ENCODE measurements around the gene MCRIP2.

Gene MCRIP2

DNA sequence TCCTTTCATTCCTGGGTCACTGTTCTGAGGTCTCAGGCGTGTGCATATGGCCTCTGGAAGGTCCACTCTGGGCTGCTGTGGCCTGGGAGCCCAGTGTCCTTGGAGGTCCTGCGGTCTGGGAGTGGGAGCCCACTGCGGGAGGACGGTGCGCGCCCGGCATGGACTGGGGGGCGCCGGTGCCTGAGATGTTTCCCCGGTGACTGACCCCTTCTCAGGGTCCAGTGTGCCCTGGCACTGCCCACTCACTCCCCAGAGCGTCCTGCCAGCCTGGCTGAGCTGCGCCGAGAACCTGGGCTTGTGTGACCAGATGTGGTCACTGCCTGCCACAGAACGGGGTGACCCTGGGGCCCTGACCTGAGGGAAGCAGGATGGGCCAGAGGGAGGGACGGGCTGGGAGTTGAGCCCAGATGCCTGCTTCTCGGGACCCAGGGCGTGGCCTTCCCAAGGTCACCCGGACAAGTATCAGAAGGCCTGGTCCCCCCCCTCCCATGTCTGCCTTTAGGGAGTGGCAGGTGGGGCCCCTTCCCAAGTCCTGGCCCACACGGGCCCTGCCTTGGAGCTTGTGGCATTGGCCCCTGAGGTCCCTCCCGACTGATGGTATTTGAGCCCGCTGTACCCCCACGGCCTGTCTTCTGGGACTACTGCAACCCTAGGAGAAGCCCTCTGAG lies 32.7 kb downstream of the MCRIP2 start:
- POLR2A ChIA-PET (ENCODE audit: low non-redundant PET), result no interaction called here
- CTCF ChIA-PET, result no interaction called here
- H3K27ac ChIP-seq, result peak overlapping the region; percentile 94
- DNase-seq (ENCODE audit: low spot score), result no peak
- TF ChIP-seq, protein P1, sequence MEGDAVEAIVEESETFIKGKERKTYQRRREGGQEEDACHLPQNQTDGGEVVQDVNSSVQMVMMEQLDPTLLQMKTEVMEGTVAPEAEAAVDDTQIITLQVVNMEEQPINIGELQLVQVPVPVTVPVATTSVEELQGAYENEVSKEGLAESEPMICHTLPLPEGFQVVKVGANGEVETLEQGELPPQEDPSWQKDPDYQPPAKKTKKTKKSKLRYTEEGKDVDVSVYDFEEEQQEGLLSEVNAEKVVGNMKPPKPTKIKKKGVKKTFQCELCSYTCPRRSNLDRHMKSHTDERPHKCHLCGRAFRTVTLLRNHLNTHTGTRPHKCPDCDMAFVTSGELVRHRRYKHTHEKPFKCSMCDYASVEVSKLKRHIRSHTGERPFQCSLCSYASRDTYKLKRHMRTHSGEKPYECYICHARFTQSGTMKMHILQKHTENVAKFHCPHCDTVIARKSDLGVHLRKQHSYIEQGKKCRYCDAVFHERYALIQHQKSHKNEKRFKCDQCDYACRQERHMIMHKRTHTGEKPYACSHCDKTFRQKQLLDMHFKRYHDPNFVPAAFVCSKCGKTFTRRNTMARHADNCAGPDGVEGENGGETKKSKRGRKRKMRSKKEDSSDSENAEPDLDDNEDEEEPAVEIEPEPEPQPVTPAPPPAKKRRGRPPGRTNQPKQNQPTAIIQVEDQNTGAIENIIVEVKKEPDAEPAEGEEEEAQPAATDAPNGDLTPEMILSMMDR (conservative IDR thresholded peaks at IDR 0.05; ENCODE audit: low read depth), result no peak

DNA sequence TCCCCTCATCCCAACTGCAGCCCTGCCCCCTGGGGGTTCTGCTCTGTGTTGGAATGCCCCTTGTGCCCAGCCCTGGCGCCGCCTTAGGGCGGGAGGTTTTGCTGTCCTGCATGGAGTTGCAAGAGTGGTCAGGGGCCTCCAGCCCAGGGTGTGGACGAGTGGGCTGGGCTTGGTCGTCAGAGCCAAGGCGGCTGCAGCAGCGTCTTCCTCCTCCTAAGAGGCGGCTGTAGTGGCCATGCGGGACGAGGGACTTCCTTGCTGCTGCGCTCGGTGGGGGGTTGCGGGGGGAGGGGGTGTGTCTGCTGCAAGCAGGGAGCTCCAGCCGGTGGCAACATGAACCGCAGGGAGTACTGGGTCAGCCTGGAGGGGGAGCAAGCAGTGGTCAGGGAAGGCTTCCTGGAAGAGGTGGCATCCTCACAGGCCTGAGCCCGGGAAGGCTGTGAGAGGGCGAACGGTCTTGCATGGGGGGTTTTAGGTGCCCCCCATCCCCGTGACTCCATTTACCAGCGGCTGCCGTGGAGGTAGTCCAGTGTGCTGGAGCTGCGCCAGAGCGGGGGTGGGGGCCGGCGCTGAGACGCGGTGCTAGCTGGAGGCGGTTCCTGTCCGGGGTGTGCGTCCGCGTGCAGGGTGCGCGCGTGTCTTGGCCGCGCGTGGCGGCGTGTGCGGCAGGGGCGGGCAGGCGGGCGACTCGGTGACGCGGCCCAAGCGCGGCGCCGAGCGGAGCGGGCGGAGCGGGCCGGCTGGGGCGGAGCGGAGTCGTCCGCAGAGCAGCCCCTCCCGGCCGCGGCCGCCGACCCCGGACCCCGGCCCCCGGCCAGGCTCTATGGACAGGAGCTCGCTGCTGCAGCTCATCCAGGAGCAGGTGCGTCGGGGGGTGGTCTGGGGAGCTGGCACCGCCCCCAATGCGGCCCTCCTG lies 33.6 kb downstream of the MCRIP2 start, which contains the start of gene RHBDL1:
TSS of gene RHBDL1 (plus strand) at position 704 of the 916 bp plus-strand sequence. CDS start at position 824, 120 bp downstream.
- no peak for DNase-seq (ENCODE audit: low spot score)
- POLR2A ChIA-PET (ENCODE audit: low non-redundant PET), result interaction anchor here (0.6 kb wide), 1 partner anchor 22 kb away, joined by 3 read pairs; no protein-coding TSS in a partner anchor
- H3K27ac ChIP-seq, result peak within 1 kb of the TSS; percentile 94
- TF ChIP-seq, protein P1 (conservative IDR thresholded peaks at IDR 0.05; ENCODE audit: low read depth), result no peak
- CTCF ChIA-PET, result interaction anchor here (0.7 kb wide), 1 partner anchor 1133 kb away, joined by 3 read pairs; no protein-coding TSS in a partner anchor

DNA sequence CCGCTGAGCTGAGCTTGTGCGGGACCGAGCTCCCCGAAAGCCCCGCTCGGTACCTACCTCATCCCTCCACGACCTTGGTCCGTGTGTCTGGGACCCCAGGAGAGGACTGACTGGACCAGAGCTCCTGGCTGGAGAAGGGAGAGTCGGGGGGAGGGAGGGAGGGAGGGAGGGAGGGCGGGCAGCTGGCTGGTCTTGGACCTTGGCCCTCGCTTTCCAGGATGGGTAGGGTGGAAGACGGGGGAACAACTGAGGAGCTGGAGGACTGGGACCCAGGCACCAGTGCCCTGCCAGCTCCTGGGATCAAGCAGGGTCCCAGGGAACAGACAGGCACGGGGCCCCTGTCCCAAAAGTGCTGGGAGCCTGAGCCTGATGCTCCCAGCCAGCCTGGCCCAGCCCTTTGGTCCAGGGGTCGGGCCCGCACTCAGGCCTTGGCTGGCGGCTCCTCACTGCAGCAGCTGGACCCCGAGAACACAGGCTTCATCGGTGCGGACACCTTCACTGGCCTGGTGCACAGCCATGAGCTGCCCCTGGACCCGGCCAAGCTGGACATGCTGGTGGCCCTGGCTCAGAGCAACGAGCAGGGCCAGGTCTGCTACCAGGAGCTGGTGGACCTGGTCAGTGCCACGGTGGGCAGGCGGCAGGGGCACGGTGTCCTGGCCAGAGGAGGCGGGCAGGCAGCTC lies 34.4 kb downstream of the MCRIP2 start:
- POLR2A ChIA-PET (ENCODE audit: low non-redundant PET), result interaction anchor here (0.6 kb wide), 1 partner anchor 23 kb away, joined by 3 read pairs; no protein-coding TSS in a partner anchor
- peak overlapping the region; percentile 94 for H3K27ac ChIP-seq
- TF ChIP-seq, protein P1 (conservative IDR thresholded peaks at IDR 0.05; ENCODE audit: low read depth), result no peak
- DNase-seq (ENCODE audit: low spot score), result no peak
- CTCF ChIA-PET, result interaction anchor here (0.7 to 1.3 kb wide), 4 partner anchors 8 to 1132 kb away, joined by 3 to 7 read pairs (median 5); partner anchors contain the start of gene RHOT2

DNA sequence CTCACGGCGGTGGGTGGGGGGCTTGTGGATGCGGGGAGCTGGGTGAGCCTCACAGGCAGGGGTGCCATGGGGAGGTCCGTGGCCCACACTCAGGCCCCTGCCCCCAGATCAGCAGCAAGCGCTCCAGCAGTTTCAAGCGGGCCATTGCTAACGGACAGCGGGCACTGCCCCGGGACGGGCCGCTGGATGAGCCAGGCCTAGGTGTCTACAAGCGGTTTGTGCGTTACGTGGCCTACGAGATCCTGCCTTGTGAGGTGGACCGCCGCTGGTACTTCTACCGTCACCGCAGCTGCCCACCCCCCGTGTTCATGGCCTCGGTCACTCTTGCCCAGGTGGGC lies 34.9 kb downstream of the MCRIP2 start:
- no peak for DNase-seq (ENCODE audit: low spot score)
- ChIA-PET CTCF (interaction anchor here (0.6 to 1.3 kb wide), 4 partner anchors 8 to 866 kb away, joined by 3 to 7 read pairs (median 5); partner anchors contain the start of gene RHOT2), POLR2A (ENCODE audit: low non-redundant PET) (no interaction called here)
- TF ChIP-seq, protein P1 (conservative IDR thresholded peaks at IDR 0.05; ENCODE audit: low read depth), result no peak
- H3K27ac ChIP-seq, result peak overlapping the region; percentile 94

DNA sequence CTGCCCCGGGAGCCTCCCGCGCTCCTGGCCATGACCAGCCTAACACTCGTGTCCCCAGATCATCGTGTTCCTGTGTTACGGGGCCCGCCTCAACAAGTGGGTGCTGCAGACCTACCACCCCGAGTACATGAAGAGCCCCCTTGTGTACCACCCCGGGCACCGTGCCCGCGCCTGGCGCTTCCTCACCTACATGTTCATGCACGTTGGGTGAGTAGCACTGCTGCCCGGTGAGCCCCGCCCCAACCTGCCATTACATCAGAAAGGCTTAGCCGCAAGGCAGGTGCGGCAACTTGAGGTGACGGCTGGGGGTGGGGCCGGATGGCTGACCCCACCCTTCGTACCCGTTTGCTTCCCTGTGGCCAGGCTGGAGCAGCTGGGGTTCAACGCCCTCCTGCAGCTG lies 35.3 kb downstream of the MCRIP2 start:
- POLR2A ChIA-PET (ENCODE audit: low non-redundant PET), result no interaction called here
- TF ChIP-seq, protein P1 (conservative IDR thresholded peaks at IDR 0.05; ENCODE audit: low read depth), result no peak
- CTCF ChIA-PET, result interaction anchor here (0.6 to 1.3 kb wide), 2 partner anchors 9 to 27 kb away, joined by 3 to 6 read pairs; no protein-coding TSS in a partner anchor
- H3K27ac ChIP-seq, result peak overlapping the region; percentile 94
- DNase-seq (ENCODE audit: low spot score), result peak; percentile 82
